NCI-H128 (cell line): ENCODE data around the gene VPS35L.
A peak's percentile ranks its signal among the peaks of the same experiment; 100 is the strongest.
"Not testable (repeated sequence)": the region's sequence is repeated elsewhere in the genome, so short reads cannot be mapped to it uniquely, and the experiment has no call there.

Experiments
- DNase-seq: peaks from one replicate; lab custom pipeline; 2025; ENCODE audit not compliant: unreplicated experiment; lab: John Stamatoyannopoulos, UW

The VPS35L gene

GRCh38 chr16:19644877-19645276 lies 89.4 kb downstream of the VPS35L start:
- no peak for DNase-seq

GRCh38 chr16:19645557-19645981 lies 90.1 kb downstream of the VPS35L start:
- DNase-seq: no peak

GRCh38 chr16:19649980-19650379 lies 94.5 kb downstream of the VPS35L start:
- DNase-seq: no peak

- no peak for DNase-seq
Measured at GRCh38 chr16:19654147-19654546, 98.6 kb downstream of the VPS35L start.

GRCh38 chr16:19655242-19655777 lies 99.8 kb downstream of the VPS35L start:
- no peak for DNase-seq

- no peak for DNase-seq
Measured at GRCh38 chr16:19657831-19658230, 102.3 kb downstream of the VPS35L start.

- DNase-seq: no peak
Measured at GRCh38 chr16:19659554-19659953, 104.1 kb downstream of the VPS35L start.

- DNase-seq: no peak
Measured at GRCh38 chr16:19660432-19660831, 104.9 kb downstream of the VPS35L start.

- DNase-seq: no peak
Measured at GRCh38 chr16:19662351-19662750, 106.8 kb downstream of the VPS35L start.

- DNase-seq: no peak
Measured at GRCh38 chr16:19664166-19664565, 108.7 kb downstream of the VPS35L start.

GRCh38 chr16:19665313-19665712 lies 109.8 kb downstream of the VPS35L start:
- DNase-seq: not testable (repeated sequence)

- no peak for DNase-seq
Measured at GRCh38 chr16:19666477-19666876, 111.0 kb downstream of the VPS35L start.

GRCh38 chr16:19672378-19672777 lies 116.9 kb downstream of the VPS35L start:
- no peak for DNase-seq

GRCh38 chr16:19674485-19674884 lies 119.0 kb downstream of the VPS35L start:
- no peak for DNase-seq

GRCh38 chr16:19677402-19677801 lies 121.9 kb downstream of the VPS35L start:
- no peak for DNase-seq

- no peak for DNase-seq
Measured at GRCh38 chr16:19678804-19679203, 123.3 kb downstream of the VPS35L start.

GRCh38 chr16:19679281-19679680 lies 123.8 kb downstream of the VPS35L start:
- not testable (repeated sequence) for DNase-seq

- DNase-seq: peak; percentile 12
Measured at GRCh38 chr16:19680881-19681340, 125.4 kb downstream of the VPS35L start.

GRCh38 chr16:19681637-19682036 lies 126.1 kb downstream of the VPS35L start:
- DNase-seq: no peak

GRCh38 chr16:19683453-19684236 lies 128.1 kb downstream of the VPS35L start:
- no peak for DNase-seq

GRCh38 chr16:19685176-19685575 lies 129.7 kb downstream of the VPS35L start:
- DNase-seq: no peak

- no peak for DNase-seq
Measured at GRCh38 chr16:19687279-19687678, 131.8 kb downstream of the VPS35L start.
